Chondrocyte (in vitro differentiated cells): ENCODE data around the gene ATRIP. TPM values are rescaled to one million over a fixed set of nuclear protein-coding genes. Genes with fewer than 3 reads are reported as not detected.

ENCODE experiments used
- DNase-seq: peaks from one replicate; pipeline ENCODE4 v3.0.0; 2021; ENCODE audit warnings: mixed read lengths, low spot score
- H3K27ac Mint-ChIP-seq: one replicate; pipeline ENCODE4 v1.8.0; 2021; ENCODE audit warnings: mild to moderate bottlenecking, moderate library complexity, mixed read lengths; ENCODE audit not compliant: unreplicated experiment
- H3K27me3 Mint-ChIP-seq: 2 replicates; pipeline ENCODE4 v1.8.0; 2021; ENCODE audit warnings: low read depth, mixed read lengths
- H3K36me3 Mint-ChIP-seq: 2 replicates; pipeline ENCODE4 v1.8.0; 2021; ENCODE audit warnings: low read depth, mixed read lengths
- H3K4me1 Mint-ChIP-seq: 2 replicates; pipeline ENCODE4 v1.8.0; 2021; ENCODE audit warnings: low read depth, mild to moderate bottlenecking, mixed read lengths
- H3K4me3 Mint-ChIP-seq: one replicate; pipeline ENCODE4 v1.8.0; 2021; ENCODE audit warnings: mild to moderate bottlenecking, moderate library complexity, mixed read lengths; ENCODE audit not compliant: unreplicated experiment
- H3K9me3 Mint-ChIP-seq: 2 replicates; pipeline ENCODE4 v1.8.0; 2021; ENCODE audit warnings: low read depth, mixed read lengths
- total RNA-seq: library from RNA; stranded (reverse); gene quantifications from 3 replicates; pipeline ENCODE4 v1.2.1, GENCODE V29; 2021
- TF ChIP-seq, protein P1 (sequence below): fragments of 200-600 bp; sonication (generic); IDR thresholded peaks from 2 replicates; pipeline ENCODE4 v1.5.0; 2021; ENCODE audit warnings: antibody characterized with exemption, mild to moderate bottlenecking, moderate library complexity

ATRIP gene
- total RNA-seq, 1 donor from 2014 or later, result 8.7 TPM

DNA sequence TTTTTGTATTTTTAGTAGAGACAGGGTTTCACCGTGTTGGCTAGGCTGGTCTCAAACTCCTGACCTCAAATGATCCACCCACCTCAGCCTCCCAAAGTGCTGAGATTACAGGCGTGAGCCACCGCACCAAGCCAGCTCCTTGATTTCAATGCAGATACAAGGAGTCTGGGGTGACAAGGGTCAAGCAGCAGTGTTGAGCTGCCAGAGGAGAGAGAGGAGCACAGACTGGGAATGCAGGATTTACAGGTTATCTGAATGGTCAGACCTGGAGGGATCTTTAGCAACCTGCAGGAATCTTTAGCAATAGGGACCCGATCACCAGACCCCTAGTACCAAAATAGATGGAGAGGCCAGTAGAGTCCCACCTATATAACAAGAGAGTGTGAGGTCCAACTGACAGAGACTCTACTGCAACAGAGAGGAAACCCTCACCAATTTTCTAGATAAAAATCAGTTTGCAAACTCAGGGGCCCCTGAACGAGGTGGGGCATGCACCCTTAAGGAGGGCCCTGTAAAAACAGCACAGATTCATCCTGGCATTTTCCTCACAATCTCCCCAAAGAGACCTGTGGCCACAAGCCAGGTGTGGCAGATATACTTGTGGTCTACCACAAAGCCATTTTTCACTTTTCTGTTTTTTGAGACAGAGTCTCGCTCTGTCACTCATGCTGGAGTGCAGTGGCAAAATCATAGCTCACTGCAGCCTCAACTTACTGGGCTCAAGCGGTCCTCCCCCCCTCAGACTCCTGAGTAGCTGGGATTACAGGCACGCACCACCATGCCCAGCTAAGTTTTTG is 68.1 kb downstream of the ATRIP start:
- no peaks in the 10 kb centered on the region for H3K4me1 Mint-ChIP-seq

More for the DNA sequence above, 68.1 kb downstream of the ATRIP start:
- Mint-ChIP-seq H3K27ac (no peak overlapping the region), H3K9me3 (no peaks in the 10 kb centered on the region), H3K36me3 (peaks cover 2% of the 10 kb centered on the region), H3K4me3 (no peak overlapping the region), H3K27me3 (no peaks in the 10 kb centered on the region)
- peak; percentile 19 for DNase-seq
- TF ChIP-seq, protein P1, sequence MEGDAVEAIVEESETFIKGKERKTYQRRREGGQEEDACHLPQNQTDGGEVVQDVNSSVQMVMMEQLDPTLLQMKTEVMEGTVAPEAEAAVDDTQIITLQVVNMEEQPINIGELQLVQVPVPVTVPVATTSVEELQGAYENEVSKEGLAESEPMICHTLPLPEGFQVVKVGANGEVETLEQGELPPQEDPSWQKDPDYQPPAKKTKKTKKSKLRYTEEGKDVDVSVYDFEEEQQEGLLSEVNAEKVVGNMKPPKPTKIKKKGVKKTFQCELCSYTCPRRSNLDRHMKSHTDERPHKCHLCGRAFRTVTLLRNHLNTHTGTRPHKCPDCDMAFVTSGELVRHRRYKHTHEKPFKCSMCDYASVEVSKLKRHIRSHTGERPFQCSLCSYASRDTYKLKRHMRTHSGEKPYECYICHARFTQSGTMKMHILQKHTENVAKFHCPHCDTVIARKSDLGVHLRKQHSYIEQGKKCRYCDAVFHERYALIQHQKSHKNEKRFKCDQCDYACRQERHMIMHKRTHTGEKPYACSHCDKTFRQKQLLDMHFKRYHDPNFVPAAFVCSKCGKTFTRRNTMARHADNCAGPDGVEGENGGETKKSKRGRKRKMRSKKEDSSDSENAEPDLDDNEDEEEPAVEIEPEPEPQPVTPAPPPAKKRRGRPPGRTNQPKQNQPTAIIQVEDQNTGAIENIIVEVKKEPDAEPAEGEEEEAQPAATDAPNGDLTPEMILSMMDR, result no peak

Other genes starting within 250 kb of the ATRIP start
- gene CAMP, start 223.2 kb upstream of the ATRIP start, total RNA-seq, result not detected in 3 replicates
- 7.7 to 9.4 TPM (median 8.0 TPM) in 3 replicates for gene ZNF589, start 205.6 kb upstream of the ATRIP start, total RNA-seq
- gene NME6, start 145.4 kb upstream of the ATRIP start, total RNA-seq, result 16.2 to 26.0 TPM (median 19.0 TPM) in 3 replicates
- not detected in 3 replicates for gene SPINK8, start 113.1 kb upstream of the ATRIP start, total RNA-seq
- gene FBXW12, start 74.5 kb upstream of the ATRIP start, total RNA-seq, result not detected in 3 replicates
- gene PLXNB1, start 16.7 kb upstream of the ATRIP start, total RNA-seq, result 63.2 to 115 TPM (median 108 TPM) in 3 replicates
- gene CCDC51, start 6.6 kb upstream of the ATRIP start, total RNA-seq, result 13.3 to 25.8 TPM (median 23.9 TPM) in 3 replicates
- 184 to 243 TPM (median 184 TPM) in 3 replicates for gene TMA7, start 6.5 kb upstream of the ATRIP start, total RNA-seq
- 162 to 188 TPM (median 188 TPM) in 3 replicates for gene SHISA5, start 57.4 kb downstream of the ATRIP start, total RNA-seq
- 14.6 to 23.2 TPM (median 19.9 TPM) in 3 replicates for gene PFKFB4, start 110.1 kb downstream of the ATRIP start, total RNA-seq
- 1.6 to 3.4 TPM (median 3.3 TPM) in 3 replicates for gene UCN2, start 117.0 kb downstream of the ATRIP start, total RNA-seq
- gene COL7A1, start 148.6 kb downstream of the ATRIP start, total RNA-seq, result 15.9 to 36.6 TPM (median 36.5 TPM) in 3 replicates
- 223 to 258 TPM (median 233 TPM) in 3 replicates for gene UQCRC1, start 162.9 kb downstream of the ATRIP start, total RNA-seq
- gene TMEM89, start 175.0 kb downstream of the ATRIP start, total RNA-seq, result 0.70 TPM in 1 of 3 replicates, not detected in the others
- 66.8 to 70.5 TPM (median 69.3 TPM) in 3 replicates for gene SLC26A6, start 188.7 kb downstream of the ATRIP start, total RNA-seq
- 9.6 to 11.4 TPM (median 10.5 TPM) in 3 replicates for gene CELSR3, start 216.1 kb downstream of the ATRIP start, total RNA-seq
- gene NCKIPSD, start 239.2 kb downstream of the ATRIP start, total RNA-seq, result 24.0 to 27.2 TPM (median 24.7 TPM) in 3 replicates